HG03378 (cell line): Measurements from ENCODE around the gene SLC7A1.
A peak's percentile ranks its signal among the peaks of the same experiment; 100 is the strongest.
"Not testable (repeated sequence)": the region's sequence is repeated elsewhere in the genome, so short reads cannot be mapped to it uniquely, and the experiment has no call there.

Experiments used
- ATAC-seq: cut with Tn5 transposase; IDR thresholded peaks from one replicate; pipeline ENCODE4 v1.9.1; 2021; ENCODE audit warnings: mild to moderate bottlenecking, moderate library complexity; ENCODE audit not compliant: unreplicated experiment

The SLC7A1 gene

GRCh38 chr13:29595380-29596063 is at the start of gene SLC7A1:
SLC7A1 (minus strand) TSS chr13:29595688; CDS start chr13:29536188, 59,500 bp downstream.
- ATAC-seq = peak; percentile 69

GRCh38 chr13:29640665-29641064 is 45.2 kb upstream of the SLC7A1 start:
- no peak for ATAC-seq

GRCh38 chr13:29636831-29637230 is 41.3 kb upstream of the SLC7A1 start:
- ATAC-seq = not testable (repeated sequence)

DNA sequence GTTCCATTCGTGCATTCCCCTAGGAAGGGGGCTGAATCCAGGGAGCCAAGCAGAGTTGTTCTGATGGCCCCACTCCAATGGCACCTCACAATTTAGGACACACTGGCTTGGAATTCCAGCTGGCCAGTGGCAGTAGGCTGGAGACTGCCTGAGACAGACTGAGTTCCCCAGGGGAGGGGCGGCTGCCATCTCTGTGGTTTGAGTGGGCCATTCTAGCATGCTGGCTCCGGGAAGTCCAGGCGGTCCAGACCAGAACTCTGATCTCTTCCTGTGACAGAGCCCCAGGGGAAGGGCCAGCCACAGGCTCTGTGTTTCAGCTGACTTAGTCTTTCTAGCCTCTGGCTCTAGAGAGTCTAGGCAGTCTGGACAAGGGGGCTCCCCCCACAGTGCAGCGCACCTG is 29.5 kb upstream of the SLC7A1 start:
- ATAC-seq = no peak

DNA sequence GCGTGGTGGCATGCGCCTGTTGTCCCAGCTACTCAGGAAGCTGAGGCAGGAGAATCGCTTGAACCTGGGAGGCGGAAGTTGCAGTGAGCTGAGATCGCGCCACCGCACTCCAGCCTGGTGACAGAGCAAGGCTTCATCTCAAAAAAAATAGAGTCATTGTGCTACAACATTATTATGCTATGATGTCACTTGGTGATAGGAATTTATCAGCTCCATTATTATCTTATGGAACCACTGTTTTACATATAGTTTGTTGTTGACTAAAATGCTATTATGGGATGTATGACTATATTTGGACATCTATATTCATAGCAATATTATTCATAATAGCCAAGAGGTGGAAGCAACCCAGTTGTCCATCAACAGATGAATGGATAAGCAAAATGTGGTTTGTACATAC is 26.4 kb upstream of the SLC7A1 start:
- ATAC-seq = no peak

DNA sequence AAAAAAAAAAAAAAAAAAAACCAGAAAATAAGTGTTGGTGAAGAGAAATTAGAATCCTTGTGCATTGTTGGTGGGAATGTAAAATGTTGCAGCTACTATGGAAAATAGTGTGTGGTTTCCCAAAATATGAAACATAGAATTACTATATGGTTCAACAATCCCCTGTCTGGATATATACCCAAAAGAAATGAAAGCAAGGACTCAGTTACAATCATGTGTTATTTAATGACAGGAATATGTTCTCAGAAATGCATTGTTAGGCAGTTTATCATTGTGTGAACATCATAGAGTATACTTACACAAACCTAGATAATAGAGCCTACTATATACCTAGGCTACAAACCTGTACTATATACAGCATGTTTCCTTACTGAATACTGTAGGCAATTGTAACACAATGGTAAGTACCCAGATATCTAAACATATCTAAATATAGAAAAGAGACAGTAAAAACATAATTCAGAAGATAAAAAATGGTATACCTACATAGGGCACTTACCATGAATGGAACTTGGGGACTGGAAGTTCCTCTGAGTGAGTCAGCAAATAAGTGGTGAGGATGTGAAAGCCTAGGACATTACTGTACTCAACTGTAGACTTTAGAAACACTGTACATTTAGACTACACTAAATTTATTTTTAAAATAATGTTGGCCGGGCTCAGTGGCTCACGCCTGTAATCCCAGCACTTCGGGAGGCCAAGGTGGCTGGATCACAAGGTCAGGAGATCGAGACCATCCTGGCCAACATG is 25.7 kb upstream of the SLC7A1 start:
- ATAC-seq = no peak

GRCh38 chr13:29619995-29620394 is 24.5 kb upstream of the SLC7A1 start:
- no peak for ATAC-seq

DNA sequence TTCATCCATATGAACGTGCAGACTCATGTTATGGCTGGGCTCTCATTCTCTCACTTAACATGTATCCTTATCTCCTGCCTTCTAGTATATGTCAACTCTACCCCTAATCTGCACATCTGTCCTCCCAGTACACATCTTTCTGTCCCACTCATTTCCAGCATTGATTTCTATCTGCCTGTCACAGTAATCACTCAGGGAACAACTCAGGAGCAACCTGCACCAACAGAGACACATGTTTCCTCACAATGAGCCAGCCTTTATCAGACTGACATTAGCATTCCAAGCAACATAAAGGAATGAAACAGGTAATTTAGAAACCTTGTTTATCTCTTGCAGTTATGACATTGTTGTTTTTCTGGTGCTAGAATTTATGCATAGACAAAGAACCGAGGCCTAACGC is 17.6 kb upstream of the SLC7A1 start:
- no peak for ATAC-seq

GRCh38 chr13:29607465-29607864 is 12.0 kb upstream of the SLC7A1 start:
- ATAC-seq = no peak

DNA sequence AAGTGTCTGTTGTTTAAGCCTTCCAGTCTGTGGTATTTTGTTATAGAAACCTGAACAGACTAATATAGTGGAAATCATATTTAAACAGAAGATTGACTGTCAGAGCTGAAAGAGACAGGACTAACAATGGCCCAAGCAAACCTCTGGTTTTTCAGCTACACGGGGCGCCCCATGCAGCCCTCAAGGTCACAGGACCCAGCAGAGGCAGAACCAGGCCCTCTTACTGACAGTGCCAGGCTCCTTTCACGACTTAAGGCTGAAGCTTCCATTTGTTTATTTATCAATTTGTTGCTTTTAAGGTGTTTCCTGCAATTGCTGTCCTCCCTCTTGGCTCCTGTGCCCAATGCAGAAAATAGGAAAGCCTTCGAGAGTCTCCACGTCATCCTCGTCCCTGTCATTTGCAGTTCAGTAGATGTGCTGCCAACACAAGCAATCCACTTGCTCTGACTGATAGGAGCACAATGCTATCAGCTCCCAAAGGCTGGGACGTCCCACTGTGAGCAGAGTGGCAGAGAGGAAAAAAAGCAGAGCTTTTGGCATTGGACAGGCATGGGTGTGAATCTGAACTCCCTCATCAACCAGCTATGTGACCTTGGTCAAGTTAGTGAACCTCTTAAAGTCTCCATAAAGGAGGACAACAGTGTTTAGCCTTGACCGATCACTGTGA is 10.5 kb upstream of the SLC7A1 start:
- ATAC-seq = no peak

GRCh38 chr13:29598321-29598720 is 2.8 kb upstream of the SLC7A1 start:
- ATAC-seq = no peak

- ATAC-seq = no peak
Measured at GRCh38 chr13:29597706-29598105, 2.2 kb upstream of the SLC7A1 start.

DNA sequence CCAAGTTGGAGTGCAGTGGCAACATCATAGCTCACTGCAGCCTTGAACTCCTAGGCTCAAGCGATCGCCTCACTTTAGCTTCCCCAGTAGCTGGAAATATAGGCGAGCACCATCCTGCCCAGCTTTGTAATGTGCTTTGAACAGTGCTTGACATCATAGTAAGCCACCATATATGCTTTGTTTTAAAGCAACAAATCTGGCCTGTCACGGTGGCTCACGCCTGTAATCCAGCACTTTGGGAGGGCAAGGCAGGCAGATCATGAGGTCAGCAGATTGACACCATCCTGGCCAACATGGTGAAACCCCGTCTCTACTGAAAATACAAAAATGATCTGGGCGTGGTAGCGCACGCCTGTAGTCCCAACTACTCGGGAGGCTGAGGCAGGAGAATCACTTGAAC is 1.8 kb upstream of the SLC7A1 start:
- ATAC-seq = no peak

DNA sequence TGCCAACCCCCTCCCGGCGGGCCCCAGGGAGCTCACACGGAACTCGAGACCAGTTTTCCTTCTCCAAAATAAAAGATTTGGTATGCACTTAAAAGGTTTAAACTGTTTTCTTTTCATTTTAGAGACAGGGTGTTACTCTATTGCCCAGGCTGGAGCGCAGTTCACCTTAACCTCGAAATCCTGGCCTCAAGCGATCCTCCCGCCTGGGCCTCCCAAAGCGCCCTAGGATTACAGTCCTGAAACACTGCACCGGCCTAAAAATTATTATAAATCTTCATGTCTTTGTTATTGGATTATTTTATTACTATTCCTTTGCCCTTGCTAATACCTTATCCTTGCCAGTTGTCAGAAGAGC is 553 bp upstream of the SLC7A1 start:
- no peak for ATAC-seq

DNA sequence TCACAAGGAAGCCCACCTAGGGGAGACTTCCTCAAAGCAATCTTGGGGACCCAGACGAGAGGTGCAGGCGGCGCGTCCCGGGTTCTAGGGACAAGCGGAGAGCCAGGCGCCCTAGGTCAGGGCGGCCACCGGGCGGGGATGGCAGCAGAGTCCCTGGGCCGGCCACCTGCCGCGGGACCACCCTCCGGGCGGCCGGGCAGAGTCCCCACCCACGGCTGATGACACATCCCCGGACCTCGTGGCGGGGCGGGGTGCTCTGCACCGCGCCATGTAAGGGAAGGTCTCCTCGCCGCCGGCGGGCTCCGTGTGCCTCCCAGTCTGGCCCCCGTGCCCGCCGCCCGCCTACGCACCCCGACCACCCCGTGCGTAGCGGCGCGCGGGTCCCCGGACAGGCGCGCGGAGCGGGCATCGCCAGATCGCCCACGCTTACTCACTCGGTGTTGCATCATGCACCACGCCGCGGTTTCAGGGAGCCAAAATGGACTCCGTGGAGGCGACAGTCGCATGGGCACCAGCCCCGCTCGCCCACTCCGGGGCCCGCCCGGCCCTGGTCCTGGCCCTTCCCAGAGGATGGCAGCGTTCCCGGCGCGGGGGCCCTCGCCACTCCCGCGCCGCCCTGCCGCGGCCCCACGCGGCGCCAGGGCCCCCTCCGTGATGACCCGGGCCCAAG is 643 bp downstream of the SLC7A1 start:
- peak; percentile 33 for ATAC-seq

GRCh38 chr13:29594303-29594709 is 1.2 kb downstream of the SLC7A1 start:
- ATAC-seq = peak; percentile 52

DNA sequence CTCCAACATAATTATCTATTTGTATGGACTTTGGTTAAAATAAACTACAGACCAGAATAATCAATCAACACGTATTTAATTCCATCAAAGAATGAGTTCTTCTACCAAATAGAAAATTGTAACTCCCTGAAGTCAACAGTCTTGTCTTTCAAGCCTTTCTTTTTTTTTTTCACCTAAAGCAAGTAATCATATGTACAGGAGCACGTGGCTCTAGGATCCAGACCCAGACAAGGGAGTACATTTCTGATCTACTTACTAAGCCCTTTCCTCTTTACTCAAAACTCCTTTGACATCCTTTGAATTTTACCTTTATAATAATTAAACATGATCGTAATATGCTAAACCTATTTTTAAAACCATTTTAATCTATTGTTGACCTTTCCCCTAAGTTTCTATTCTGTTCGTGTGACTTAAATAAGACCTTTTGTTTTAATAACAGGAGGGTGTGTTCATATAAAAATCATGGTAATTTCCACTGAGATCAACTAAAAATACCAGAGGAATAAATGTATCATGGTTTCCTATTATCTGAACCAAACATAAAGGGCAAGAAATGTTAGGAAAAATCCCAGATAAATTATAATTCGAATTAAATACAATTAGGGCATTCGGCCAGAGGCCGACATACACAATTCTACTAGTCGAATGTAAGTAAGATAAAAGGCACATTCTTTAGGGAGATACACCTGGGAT is 1.7 kb downstream of the SLC7A1 start:
- ATAC-seq = no peak

- no peak for ATAC-seq
Measured at GRCh38 chr13:29591310-29591709, 4.2 kb downstream of the SLC7A1 start.

GRCh38 chr13:29589967-29590366 is 5.5 kb downstream of the SLC7A1 start:
- no peak for ATAC-seq

- no peak for ATAC-seq
Measured at GRCh38 chr13:29589234-29589633, 6.3 kb downstream of the SLC7A1 start.

DNA sequence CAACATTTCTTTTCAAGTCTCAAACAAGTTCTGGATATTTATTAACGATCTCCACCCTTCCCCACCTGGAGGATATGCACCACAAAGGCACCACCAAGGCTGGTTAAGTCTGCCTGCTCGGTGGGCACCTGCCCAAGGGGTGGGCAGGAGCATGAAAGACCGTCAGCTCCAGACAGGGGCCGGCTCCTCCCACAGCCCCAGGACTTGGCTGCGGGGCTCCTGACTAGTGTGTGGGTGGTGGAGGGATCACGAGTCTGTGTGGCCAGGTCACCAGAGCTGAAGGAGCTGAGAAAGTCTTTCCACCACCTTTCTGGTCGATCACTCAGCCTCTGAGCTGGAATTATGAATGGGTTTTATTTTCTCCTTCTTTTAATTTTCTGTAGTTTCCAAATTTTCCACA is 7.8 kb downstream of the SLC7A1 start:
- ATAC-seq = no peak
